Hepatocyte (in vitro differentiated cells): ENCODE results near the gene ANO2.

ENCODE experiments used
- CTCF ChIP-seq: fragments of 200-600 bp; sonication (generic); IDR thresholded peaks from 2 replicates; pipeline ENCODE4 v1.5.1; 2016; ENCODE audit warnings: antibody characterized with exemption, mild to moderate bottlenecking; ENCODE audit not compliant: poor library complexity
- EZH2 ChIP-seq: fragments of 200-600 bp; sonication (generic); IDR thresholded peaks from 2 replicates; pipeline ENCODE4 v1.6.1; 2016; ENCODE audit warnings: antibody characterized with exemption, mild to moderate bottlenecking, borderline replicate concordance

DNA sequence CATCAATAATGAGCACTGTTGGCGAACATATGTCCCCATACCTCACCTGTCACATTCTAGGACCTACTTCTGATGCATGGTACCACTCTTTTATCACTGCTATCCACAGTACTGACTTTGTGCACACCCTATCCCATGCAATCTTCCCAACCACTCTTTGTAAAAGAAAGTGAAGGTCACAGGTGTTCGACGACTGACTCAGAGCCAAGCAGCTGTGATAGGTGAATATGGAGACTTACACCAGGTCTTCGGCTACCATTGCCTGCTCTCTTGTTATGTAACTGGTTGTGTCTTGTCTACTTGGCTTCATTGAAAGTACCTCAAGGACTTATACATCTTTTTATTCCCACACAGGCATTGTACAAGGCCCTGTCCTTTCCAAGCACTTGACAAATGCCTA is 169.0 kb downstream of the ANO2 start:
- TF ChIP-seq CTCF (no peak), EZH2 (no peak)
